GM18507 (cell line): ENCODE data around the gene IRS2.

Source experiments
- DNase-seq: peaks from one replicate; pipeline ENCODE4 v3.0.0; 2011; ENCODE audit warnings: low read depth; ENCODE audit not compliant: insufficient read length; ENCODE audit errors: extremely low spot score
- FAIRE-seq: peaks from 2 replicates; lab custom pipeline; 2011; peaks lifted over from hg19 to GRCh38; lab: Jason Lieb, UNC

IRS2 gene

GRCh38 chr13:109782066-109782822 lies 4.1 kb downstream of the IRS2 start:
- no peak for FAIRE-seq
- DNase-seq: no peak

- FAIRE-seq (no peak), DNase-seq (no peak)
These were observed 4.9 kb downstream of the IRS2 start for GRCh38 chr13:109781384-109782065.

GRCh38 chr13:109780845-109781383 lies 5.5 kb downstream of the IRS2 start:
- FAIRE-seq: no peak
- DNase-seq: no peak

GRCh38 chr13:109779876-109780510 lies 6.4 kb downstream of the IRS2 start:
- DNase-seq (no peak), FAIRE-seq (no peak)

GRCh38 chr13:109779074-109779473 lies 7.3 kb downstream of the IRS2 start:
- FAIRE-seq: no peak
- no peak for DNase-seq

- DNase-seq (no peak), FAIRE-seq (no peak)
These were observed 8.3 kb downstream of the IRS2 start for GRCh38 chr13:109778102-109778542.

- DNase-seq: no peak
These were observed 9.8 kb downstream of the IRS2 start for GRCh38 chr13:109776575-109776974.

GRCh38 chr13:109773786-109774185 lies 12.6 kb downstream of the IRS2 start:
- DNase-seq (no peak), FAIRE-seq (no peak)

More at GRCh38 chr13:109776575-109776974, 9.8 kb downstream of the IRS2 start:
- FAIRE-seq: no peak

GRCh38 chr13:109773276-109773675 lies 13.1 kb downstream of the IRS2 start:
- DNase-seq (no peak), FAIRE-seq (no peak)

GRCh38 chr13:109771926-109772325 lies 14.5 kb downstream of the IRS2 start:
- FAIRE-seq: no peak
- no peak for DNase-seq

- FAIRE-seq (no peak), DNase-seq (no peak)
These were observed 15.9 kb downstream of the IRS2 start for GRCh38 chr13:109770436-109770835.

GRCh38 chr13:109769921-109770320 lies 16.5 kb downstream of the IRS2 start:
- FAIRE-seq: no peak
- DNase-seq: no peak

GRCh38 chr13:109769275-109769674 lies 17.1 kb downstream of the IRS2 start:
- FAIRE-seq (no peak), DNase-seq (no peak)

- FAIRE-seq (no peak), DNase-seq (no peak)
These were observed 17.8 kb downstream of the IRS2 start for GRCh38 chr13:109768616-109769015.

- DNase-seq: no peak
- no peak for FAIRE-seq
These were observed 18.2 kb downstream of the IRS2 start for GRCh38 chr13:109768176-109768575.

GRCh38 chr13:109767023-109767422 lies 19.4 kb downstream of the IRS2 start:
- DNase-seq (no peak), FAIRE-seq (no peak)

- DNase-seq: no peak
- FAIRE-seq: no peak
These were observed 21.7 kb downstream of the IRS2 start for GRCh38 chr13:109764470-109765291.

GRCh38 chr13:109764045-109764444 lies 22.3 kb downstream of the IRS2 start:
- FAIRE-seq (no peak), DNase-seq (no peak)

- FAIRE-seq (no peak), DNase-seq (no peak)
These were observed 23.6 kb downstream of the IRS2 start for GRCh38 chr13:109762791-109763190.
